Globus pallidus (tissue), 1 donor: ENCODE data around the gene PRRX2.

Experiments used
- DNase-seq: peaks from one replicate; pipeline ENCODE4 v3.0.0-alpha.2; 2015; ENCODE audit warnings: low spot score

PRRX2 gene

DNA sequence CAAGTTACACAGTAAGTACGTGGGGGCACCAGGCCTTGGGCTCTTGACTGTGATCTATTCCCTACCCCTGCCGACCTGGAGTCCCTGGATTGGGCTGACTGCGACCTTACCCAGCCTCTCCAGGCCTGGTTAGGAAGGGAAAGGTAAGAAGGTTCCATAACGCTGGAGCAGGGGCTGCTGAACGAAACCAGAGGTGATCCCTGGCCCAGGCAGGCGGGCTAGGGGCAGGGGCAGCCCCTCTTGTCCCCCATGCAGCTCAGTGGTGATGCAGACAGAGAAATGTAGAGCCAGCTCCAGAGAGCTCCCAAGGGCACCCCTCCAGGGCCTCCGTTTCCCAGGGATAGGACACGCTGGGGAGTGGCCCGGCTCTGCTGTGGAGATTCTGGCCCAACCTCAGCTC lies 14.1 kb downstream of the PRRX2 start:
- DNase-seq: no peak

DNA sequence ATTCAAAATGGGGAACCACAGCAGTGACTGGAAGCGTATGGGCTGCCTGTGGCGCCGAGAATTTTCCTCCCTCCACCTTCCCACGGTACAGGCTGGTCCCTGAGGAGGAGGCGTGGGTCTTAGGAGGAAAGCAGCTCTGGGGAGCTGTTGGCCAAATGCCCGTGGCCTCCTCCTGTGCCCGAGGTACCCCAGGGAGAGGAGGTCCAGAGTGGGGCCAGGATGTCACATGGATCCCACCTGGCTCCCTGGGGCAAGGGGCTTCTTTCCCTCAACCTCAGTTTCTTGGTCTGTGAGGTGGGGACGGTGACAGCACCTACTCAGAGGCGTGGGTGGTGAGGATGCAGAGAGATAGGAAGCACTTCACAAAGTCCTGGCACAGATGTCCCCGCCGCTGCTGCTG lies 16.5 kb downstream of the PRRX2 start:
- DNase-seq: no peak

DNA sequence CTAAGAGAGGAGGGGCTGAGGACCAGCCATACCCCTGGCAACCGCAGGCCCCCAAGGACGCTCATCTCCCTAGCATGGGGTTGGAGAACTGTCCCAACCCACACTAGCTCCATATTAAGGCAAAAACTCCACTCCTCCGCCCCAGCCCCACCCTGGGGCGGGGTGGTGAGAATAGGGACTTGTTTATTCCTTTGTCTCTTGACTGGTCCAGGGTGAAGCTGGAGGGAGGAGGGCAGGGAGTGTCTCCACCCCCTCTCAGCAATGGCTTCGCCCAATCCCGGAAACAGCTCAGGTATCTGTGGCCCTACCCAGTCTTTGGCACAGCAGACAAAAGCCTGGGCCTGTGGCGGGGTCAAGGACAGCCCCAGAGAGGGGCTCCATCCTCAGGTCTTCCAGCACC lies 16.9 kb downstream of the PRRX2 start:
- DNase-seq: no peak

DNA sequence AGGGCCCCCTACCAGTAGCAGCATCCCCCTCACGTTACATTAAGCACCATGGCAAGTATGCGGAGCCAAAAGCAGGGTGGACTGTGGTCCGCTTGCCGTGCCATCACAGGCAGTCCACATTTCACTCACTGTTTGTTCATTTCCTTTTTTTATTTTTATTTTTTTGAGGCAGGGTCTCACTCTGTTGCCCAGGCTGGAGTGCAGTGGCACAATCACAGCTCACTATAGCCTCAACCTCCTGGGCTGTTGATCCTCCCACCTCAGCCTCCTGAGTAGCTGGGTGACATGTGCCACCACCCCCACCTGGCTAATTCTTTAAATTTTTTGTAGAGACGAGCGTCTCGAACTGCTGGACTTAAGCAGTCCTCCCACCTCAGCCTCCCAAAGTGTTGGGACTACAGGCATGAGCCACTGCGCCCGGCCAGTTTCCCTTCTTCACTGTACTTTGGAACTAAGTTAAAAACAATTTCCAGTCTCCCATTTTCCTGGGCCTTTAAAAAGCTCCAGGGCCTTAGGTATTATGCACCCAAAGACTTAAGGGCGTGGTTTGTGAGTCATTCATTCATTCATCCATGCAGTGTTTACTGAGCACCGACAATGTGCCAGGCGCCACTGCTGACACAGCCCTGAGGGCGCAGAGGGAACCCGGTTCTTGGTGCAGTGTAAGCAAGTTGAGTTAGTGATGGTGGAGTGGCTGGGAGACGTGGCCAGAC lies 19.9 kb downstream of the PRRX2 start:
- no peak for DNase-seq

DNA sequence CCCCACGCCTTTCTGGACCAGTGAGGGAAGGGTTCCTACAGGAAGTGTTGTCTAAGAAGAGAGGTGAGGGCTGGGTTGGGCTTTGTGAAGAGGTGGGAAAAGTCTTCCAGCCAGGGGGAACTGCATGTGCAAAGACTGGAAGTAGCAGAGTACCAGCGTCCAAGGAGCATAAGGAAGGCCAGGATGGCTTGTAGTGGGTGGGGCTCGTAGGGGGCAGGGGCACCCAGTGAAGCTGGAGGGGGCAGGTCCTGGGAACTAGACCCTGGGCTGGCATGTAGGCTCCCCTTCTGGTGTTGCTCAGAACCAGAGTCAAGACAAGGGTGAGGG lies 20.4 kb downstream of the PRRX2 start:
- no peak for DNase-seq

DNA sequence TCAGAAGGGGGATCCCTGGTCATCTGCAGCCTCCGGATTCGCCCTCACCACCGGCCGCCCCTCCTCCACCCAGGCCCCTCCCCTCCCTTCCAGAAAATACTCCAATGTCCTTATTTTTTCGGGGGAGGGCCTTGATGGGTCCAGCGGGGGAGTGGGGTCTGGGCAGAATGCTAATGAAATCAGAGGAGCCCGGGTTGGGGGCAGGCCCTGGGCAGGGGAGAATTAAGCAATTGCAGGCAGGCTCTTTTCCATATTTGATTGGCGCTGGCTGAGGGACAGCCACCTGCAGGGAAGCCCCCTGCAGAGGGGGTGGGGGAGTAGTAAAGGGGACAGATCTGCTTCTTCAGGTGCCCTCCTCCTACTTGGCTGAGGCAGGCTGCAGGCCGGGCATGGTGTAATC lies 21.3 kb downstream of the PRRX2 start:
- no peak for DNase-seq

DNA sequence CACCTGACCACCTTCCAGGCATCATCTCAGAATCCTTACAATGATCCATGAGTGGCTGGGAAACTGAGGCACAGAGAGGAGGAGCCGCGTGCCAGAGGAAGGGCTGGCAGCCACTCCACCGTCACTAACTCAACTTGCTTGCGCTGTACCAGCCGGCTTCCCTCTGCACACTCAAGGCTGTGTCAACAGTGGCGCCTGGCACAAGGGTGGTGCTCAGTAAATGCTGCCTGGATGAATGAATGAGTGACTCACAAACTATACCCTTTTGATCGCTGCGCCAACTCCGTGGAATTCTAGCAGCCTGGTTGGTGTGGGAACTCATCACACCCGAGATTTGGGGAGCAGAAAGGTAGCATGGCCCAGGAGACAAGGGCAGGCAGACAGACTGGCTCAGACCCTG lies 21.9 kb downstream of the PRRX2 start:
- no peak for DNase-seq

DNA sequence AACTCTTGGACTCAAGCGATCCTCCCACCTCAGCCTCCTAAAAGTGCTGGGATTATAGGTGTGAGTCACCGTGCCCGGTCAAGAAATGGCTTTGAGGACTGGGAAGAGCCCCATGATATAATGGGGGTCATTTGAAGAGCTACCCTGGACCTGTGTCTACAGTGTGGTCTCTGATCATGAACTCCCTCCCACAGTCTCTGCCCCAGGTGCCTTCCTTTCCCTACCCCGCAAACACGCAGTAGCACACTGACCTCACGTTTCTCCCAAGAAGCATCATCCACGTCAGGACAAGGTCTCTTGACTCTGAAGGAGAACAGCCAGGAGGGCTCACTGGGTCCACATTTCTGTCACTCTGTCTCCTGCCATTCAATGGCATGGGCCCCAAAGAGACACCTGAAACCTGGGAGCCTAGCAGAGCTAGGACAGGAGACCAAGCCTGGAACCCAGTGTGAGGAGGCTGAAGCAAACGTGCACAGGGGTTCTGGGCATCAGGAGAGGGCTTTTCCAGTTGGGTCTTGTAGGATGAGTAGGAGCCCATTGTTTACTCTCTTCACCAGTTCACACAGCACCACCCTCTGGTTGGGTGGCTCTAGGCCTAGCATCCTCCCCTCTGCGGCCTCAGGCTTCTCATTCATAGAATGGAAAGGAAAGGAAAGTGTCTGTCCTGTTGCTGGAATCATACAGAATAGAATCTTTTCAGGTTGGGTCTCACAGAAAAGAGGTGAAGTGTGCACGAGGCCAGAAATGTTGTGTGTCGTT lies 23.0 kb downstream of the PRRX2 start:
- no peak for DNase-seq

DNA sequence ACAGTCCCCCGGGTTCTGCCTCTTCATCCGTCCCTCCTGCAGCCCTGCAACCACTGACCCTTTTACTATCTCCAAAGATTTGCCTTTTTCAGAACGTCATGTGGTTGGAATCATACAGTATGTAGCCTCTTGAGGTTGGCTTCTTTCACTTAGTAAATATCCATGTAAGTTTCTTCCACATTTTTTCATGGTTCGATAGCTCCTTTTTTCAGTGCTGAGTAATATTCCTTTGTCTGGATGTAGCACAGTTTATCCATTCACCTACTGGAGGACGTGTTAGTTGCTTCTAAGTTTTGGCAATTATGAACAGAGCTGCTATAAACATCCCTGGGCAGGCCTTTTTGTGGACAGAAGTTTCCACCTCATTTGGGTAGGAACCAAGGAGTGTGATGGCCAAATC lies 27.1 kb downstream of the PRRX2 start:
- DNase-seq: no peak

DNA sequence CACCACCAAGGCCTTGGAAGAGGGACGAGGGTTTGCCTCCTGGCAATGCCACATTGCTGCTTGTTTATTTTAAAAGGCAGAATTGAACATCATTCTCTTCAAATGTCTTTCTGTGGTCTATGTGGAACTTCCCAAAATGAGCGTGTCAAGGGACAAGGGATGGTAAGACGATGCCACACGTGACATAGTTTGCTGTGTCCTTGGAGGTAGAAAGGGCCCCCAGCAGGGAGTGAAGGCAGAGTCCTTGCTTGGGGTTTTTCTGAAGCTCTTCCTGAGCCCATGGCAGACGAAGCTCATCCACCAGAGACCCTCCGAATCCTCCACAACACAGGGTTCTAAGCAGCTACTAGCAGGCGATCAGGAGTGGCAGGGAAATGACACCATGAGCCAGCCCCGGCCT lies 28.3 kb downstream of the PRRX2 start:
- DNase-seq: no peak

DNA sequence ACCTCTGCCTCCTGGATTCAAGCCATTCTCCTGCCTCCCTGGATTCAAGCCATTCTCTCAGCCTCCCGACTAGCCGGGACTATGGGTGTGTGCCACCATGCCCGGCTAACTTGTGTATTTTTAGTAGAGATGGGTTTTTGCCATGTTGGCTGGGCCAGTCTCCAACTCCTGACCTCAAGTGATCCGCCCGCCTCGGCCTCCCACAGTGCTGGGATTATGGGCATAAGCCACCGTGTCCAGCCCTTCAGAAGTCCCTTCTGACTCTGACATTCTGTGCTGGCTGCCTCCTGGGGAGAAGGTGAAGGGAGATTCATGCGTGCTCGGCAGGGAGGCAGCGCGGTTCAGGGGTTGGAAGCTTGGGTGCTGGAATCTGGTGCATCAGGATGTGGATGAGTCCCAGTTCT lies 28.8 kb downstream of the PRRX2 start:
- DNase-seq: no peak

DNA sequence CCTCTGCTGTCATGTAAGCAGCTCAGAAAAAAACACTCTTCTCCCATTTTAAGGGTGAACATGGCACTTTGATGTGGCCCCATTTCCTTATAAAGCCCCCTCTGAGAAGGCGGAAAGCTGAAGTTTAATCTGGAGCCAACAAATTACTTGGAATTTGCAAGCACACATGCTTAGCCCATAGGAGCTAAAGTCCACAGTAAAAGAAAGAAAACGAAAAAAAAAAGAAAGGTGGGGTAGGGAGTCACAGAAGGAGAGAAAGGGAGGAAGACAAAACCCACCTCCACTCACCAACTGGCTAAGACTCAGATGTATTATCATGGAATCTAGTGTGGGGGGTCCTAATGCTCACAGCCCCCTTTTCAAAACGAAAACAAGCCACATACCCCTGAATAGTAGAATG lies 30.4 kb downstream of the PRRX2 start:
- no peak for DNase-seq

DNA sequence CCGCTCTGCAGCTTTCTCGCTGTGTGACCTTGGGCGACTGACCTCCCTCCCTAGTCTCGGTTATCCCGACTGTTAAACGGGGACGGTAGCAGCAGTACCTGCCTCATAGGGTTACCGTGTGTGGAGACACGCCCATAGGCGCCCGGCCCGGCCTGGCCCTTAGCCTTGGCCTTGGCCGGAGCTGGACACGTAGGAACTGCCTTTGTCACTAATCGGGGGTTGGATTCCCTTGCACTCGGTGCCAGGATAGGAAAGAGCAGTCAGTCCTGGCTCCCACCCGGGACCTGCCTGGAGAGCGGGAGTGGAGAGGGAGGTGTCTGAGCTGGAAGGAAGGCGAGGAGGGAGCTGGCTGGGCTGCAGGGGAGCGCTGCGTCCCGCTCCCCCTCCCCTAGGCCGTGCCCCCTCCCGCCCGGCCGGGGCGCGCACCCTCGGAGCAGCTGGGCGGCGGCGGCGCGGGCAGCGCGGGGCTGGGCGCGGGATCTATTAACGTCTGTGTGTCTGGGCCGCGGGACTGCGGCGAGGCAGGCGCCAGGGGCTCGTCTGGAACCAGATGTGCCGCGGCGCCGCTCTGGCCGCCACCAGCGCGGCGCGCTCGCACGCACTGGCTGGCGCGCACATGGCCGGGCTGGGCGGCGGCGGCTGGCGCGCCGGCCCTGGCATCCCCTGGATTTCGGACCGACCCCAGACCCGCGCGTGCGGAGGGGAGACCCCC lies 31.7 kb downstream of the PRRX2 start:
- DNase-seq: no peak

DNA sequence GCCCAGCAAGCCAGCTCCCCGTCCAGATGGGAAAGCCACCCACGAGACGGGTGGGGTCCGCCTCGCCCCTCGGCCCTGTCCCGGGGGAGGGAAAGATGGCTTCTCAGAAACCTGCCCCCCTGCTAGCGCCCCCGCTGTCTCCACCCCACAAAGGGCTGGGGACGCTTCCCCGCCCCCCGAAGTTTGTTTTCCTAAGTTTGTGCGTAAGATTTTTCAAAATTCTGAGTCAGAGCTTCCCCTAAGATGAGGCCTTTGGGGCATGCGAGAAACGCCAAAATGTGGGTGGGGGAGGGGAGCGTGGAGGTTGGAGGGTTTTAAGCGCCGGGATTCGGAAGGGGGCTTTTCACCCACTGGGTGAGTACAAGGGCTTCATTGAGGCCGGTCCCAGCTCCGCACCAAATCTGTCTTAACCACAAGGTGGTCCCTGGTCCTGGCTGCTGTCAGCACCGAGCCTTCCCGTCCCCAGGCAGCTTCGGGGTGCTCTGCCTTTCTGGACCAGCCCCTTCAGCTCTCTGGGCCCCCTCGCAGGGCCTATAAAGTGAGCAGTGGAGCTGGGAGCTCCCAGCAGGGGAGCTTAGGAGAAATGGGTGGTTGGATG lies 32.3 kb downstream of the PRRX2 start:
- DNase-seq: no peak

DNA sequence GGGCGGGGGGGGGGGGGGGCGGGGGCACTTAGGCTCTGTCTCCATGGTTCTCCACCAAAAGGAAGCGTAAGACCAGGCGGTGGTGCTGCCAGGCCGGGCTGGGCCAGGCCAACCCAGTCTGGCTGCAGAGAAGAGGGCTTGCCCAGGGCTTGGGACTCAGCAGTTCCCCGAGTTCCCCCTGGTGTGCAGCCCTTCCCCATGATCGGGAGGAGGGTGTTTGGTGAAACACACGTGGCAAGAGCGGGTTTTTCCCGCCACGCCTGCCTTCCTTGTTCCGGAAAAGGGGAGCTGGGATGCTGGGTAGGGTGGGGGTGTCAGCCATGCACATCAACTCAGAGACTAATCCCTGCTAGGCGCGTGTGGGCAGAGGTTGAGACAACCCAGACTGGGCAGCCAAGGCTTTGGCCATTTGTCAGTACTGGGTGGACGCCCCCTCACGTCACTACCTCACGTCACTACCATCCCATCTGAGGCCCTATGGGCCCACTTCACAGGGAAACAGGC lies 32.9 kb downstream of the PRRX2 start:
- DNase-seq: no peak

DNA sequence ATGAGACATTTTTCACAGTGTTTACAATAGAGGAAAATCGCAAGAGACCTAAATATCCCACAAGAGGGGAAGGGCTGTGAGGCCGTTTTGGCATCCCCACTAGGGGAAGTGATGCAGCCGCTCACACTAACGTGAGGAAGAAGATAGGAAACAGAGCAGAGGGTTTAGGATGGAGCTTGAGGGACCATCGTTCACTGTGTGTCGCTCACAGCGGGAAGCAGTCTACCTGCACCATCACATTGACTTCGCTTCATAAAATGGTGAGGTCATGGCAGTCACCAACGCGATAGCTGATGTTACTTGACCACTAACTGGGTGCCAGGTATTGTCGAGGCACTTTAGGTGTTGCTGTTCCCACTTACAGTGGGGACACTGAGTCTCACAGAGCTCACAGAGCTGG lies 35.6 kb downstream of the PRRX2 start:
- DNase-seq: no peak

DNA sequence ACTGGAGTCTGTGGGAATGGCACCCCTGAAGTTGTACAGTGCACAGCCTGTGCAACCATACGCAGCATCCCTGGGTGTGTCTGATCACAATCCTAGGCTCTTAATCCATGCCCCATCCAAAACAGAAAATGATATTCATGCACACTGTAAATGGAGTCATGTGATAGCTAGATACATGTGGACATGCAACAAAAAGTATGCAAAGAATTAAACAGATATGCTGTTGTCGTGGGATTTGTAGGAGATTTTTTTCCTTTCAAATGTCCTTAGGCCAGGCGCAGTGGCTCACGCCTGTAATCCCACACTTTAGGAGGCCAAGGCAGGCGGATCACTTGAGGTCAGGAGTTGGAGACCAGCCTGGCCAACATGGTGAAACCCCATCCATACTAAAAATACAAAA lies 36.1 kb downstream of the PRRX2 start:
- no peak for DNase-seq

DNA sequence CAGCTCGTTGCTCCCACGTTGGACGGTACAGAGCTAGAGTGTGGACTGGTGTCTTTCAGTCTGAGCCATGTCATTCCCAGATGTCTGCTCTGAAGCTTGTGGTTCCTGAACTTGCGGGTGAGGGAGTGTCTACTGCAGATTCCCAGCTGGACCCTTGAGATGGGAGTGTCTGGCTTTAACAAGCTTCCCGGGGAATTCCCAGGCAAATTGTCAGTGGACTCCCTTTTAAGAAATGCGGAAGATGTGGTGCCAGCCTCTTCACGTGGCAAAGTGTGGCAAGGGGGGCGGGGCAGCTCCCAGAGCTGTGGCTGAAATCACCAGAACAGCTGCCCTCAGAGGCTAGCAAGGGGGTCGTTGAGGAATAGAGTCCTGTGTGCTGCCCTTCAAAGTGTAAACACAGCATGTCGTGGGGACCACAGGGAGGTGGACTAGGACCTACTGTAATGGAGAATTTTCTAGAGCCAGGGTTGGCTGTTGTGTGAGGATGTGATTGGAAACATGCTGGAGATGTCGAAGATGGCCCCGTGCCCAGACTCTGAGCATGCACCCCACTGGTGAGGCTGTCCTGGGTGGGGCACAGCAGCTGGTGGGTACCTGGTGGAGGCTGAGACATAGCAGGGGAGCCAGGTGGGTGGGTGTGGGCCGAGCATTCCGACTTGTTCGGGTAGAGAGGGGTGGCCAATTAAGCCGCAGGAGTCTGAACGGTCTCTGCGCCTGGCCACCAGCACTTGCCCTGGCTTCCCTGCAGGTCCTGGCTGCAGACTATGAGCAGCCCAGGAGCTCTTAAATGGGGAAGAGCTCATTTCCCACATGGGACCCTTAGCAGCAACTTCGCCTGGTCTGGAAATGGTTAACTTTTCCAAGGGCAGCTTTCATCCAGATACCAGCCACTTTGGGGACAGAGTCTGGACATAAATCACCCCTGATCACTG lies 37.4 kb downstream of the PRRX2 start:
- no peak for DNase-seq

DNA sequence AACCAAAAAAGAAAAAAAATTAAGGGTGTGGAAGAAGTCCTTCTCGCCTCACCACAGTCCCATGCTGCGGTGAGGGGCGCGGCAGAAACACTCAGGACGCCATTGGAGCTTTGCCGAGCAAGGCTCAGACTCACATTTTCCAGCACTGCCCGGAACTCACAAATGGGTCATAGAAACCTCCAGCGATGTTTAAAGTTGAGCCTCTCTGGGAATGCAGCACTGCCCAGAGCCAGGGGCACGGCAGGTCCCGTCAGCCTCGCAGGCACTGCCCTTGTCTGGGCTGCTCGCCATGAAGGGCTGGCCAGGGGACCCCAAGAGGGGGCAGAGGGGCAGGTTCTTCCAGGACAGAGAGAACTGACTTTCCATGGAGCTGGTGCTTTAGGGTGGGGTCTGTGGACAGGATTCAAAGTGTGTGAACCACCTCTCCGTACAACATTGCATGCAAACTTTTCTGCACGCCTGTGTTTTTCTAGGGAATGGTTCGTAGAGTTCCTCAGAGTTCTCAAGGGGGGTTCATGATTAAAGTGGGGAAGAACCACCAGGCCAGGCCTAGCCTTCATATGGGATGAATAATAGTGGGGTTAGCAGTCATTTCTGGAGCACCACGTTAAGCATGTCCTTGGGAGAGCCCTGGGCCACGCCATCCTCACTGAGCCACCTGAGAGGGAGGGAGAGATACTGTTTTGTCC lies 38.4 kb downstream of the PRRX2 start:
- no peak for DNase-seq

DNA sequence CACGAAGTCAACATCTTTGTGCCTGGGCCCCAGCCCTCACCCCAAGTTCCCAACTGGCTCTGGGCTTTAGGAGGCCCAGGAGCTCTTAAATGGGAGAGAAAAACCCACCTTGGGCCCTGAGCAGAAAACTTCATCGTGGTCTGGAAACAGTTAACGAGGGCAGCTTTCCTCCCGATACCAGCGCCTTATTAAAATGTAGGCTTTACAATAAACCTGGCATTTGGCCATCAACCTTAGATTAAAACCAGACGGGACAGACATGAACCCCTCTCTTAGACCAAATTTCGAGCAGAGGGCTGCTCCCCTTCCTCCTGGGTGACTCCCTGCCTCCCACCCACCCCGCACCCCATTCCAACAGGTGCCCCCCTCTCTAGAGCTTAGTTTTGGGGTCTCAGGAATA lies 39.4 kb downstream of the PRRX2 start:
- DNase-seq: no peak

DNA sequence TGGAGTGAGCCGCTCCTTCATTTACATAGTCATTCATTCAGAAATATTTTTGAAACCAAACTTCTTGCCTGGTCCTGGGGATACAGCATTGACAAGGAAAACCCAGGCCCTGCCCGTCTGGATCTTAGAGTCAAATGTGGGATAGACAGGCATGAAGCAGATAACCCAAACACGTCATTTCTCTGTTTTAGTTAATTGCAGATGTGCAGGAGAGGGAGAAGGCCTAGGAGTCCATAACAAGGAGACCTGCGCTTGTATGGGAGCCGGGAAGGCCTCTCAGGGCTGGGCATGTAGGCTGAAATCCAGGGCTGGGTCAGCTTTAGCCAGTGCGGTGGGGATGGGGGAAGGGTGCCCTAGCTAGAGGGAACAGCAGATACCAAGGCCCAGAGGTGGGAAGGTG lies 43.3 kb downstream of the PRRX2 start:
- DNase-seq: no peak
